H1 (cell line): ENCODE measurements around the gene AASDH. TPM values are rescaled to one million over a fixed set of nuclear protein-coding genes. Genes with fewer than 3 reads are reported as not detected.

Experiments
- CTCF ChIA-PET: fragments of 300-600 bp; sonication (Branson Sonifier 250); formaldehyde crosslinking; loops from one replicate; lab custom pipeline; 2021; ENCODE audit not compliant: partially characterized antibody; lab: Charles Lee
- POLR2A ChIA-PET: fragments of 300-600 bp; sonication (Branson Sonifier 250); formaldehyde crosslinking; loops from one replicate; lab custom pipeline; 2021; ENCODE audit warnings: inconsistent platforms; ENCODE audit not compliant: partially characterized antibody; lab: Charles Lee
- DNase-seq, 2 experiments: peaks; one replicate each; pipeline versions ENCODE4 v3.0.0 to v3.0.0-alpha.2; 2010 to 2022; ENCODE audit warnings: low spot score in 2 of 2, low read depth in 1 of 2, mixed read lengths in 1 of 2
- FAIRE-seq: peaks from 2 replicates; lab custom pipeline; 2011; peaks lifted over from hg19 to GRCh38; lab: Jason Lieb, UNC
- H2AFZ ChIP-seq: 2 replicates; pipeline ENCODE4 v1.8.1; 2012; ENCODE audit warnings: low read length, inconsistent platforms
- H2AK5ac ChIP-seq: 2 replicates; pipeline ENCODE4 v1.6.1; 2013; ENCODE audit warnings: low read depth, low read length
- H2BK120ac ChIP-seq: replicated peaks from 2 replicates; pipeline ENCODE3; 2013; ENCODE audit warnings: low read depth, low read length, inconsistent platforms
- H2BK12ac ChIP-seq: 2 replicates; pipeline ENCODE4 v1.6.1; 2013; ENCODE audit warnings: low read depth, low read length
- H2BK15ac ChIP-seq: 2 replicates; pipeline ENCODE4 v1.6.1; 2013; ENCODE audit warnings: low read length
- H2BK20ac ChIP-seq: 2 replicates; pipeline ENCODE4 v1.6.1; 2013; ENCODE audit warnings: low read length
- H2BK5ac ChIP-seq: 2 replicates; pipeline ENCODE4 v1.6.1; 2013; ENCODE audit warnings: low read depth, low read length
- H3K14ac ChIP-seq: 2 replicates; pipeline ENCODE4 v1.6.1; 2013; ENCODE audit warnings: inconsistent platforms; ENCODE audit not compliant: insufficient read length
- H3K18ac ChIP-seq: 2 replicates; pipeline ENCODE4 v1.6.1; 2013; ENCODE audit warnings: low read length; ENCODE audit errors: extremely low read depth
- H3K23ac ChIP-seq: 2 replicates; pipeline ENCODE4 v1.6.1; 2013; ENCODE audit warnings: inconsistent platforms; ENCODE audit not compliant: insufficient read length
- H3K23me2 ChIP-seq: 2 replicates; pipeline ENCODE4 v1.6.1; 2013; ENCODE audit warnings: low read depth, low read length
- H3K27ac ChIP-seq: 2 replicates; pipeline ENCODE4 v1.6.1; 2011; ENCODE audit warnings: low read depth, low read length, inconsistent platforms
- H3K27me3 ChIP-seq, 4 experiments: replicated peaks in 1 of 4; 1 replicate in 1 of 4; 2 replicates in 3 of 4; pipeline versions ENCODE4 v1.6.1 to v1.8.1; 2011 to 2013; ENCODE audit warnings: low read length in 3 of 4, mild to moderate bottlenecking in 3 of 4, inconsistent platforms in 2 of 4, mixed read lengths in 2 of 4, moderate library complexity in 1 of 4; ENCODE audit not compliant: control insufficient read depth in 3 of 4, insufficient read depth in 3 of 4; ENCODE audit errors: extremely low read depth in 1 of 4
- H3K36me3 ChIP-seq, 4 experiments: 2 replicates each; pipeline versions ENCODE4 v1.6.1 to v1.8.1; 2011 to 2013; ENCODE audit warnings: mild to moderate bottlenecking in 4 of 4, low read length in 3 of 4, moderate library complexity in 2 of 4, control low read depth in 1 of 4, inconsistent platforms in 1 of 4; ENCODE audit not compliant: insufficient read depth in 4 of 4, control insufficient read depth in 2 of 4
- H3K4ac ChIP-seq: replicated peaks from 2 replicates; pipeline ENCODE3; 2013; ENCODE audit warnings: low read length, low read depth, mixed read lengths, inconsistent platforms; ENCODE audit not compliant: insufficient read length
- H3K4me1 ChIP-seq, 4 experiments: replicated peaks in 1 of 4; 1 replicate in 1 of 4; 2 replicates in 3 of 4; pipeline versions ENCODE4 v1.6.1 to v1.8.1; 2011 to 2013; ENCODE audit warnings: low read length in 3 of 4, inconsistent platforms in 2 of 4, mixed read lengths in 1 of 4; ENCODE audit not compliant: insufficient read depth in 4 of 4, control insufficient read depth in 3 of 4
- H3K4me2 ChIP-seq, 2 experiments: 2 replicates each; pipeline versions ENCODE4 v1.6.1 to v1.8.1; 2011 to 2013; ENCODE audit warnings: low read depth in 2 of 2, low read length in 2 of 2, control low read depth in 1 of 2, inconsistent platforms in 1 of 2, mild to moderate bottlenecking in 1 of 2; ENCODE audit not compliant: insufficient read depth in 1 of 2
- H3K4me3 ChIP-seq, 4 experiments: fragments of 200-600, 300-600 bp in 1 of 4; sonication (generic), shearing (Covaris generic), sonication (Bioruptor Twin) in 1 of 4; 2 replicates each; pipeline versions ENCODE4 v1.5.1 to v1.8.1; 2011 to 2016; ENCODE audit warnings: low read length in 4 of 4, low read depth in 3 of 4, control low read depth in 2 of 4, inconsistent platforms in 2 of 4, mild to moderate bottlenecking in 2 of 4, mixed read lengths in 1 of 4, moderate library complexity in 1 of 4; ENCODE audit not compliant: insufficient read depth in 2 of 4; ENCODE audit errors: extremely low read depth in 1 of 4
- H3K56ac ChIP-seq: replicated peaks from 2 replicates; pipeline ENCODE3; 2013; ENCODE audit warnings: low read depth, mild to moderate bottlenecking, mixed read lengths, low read length, inconsistent platforms; ENCODE audit not compliant: insufficient read length
- H3K79me1 ChIP-seq: 2 replicates; pipeline ENCODE4 v1.6.1; 2013; ENCODE audit warnings: low read depth, low read length, control low read depth
- H3K79me2 ChIP-seq, 2 experiments: 2 replicates each; pipeline versions ENCODE4 v1.6.1 to v1.8.1; 2012 to 2013; ENCODE audit warnings: low read length in 2 of 2, mild to moderate bottlenecking in 2 of 2, inconsistent platforms in 1 of 2; ENCODE audit not compliant: insufficient read depth in 2 of 2, control insufficient read depth in 1 of 2
- H3K9ac ChIP-seq, 4 experiments: replicated peaks in 1 of 4; 1 replicate in 1 of 4; 2 replicates in 3 of 4; pipeline versions ENCODE4 v1.6.1 to v1.8.1; 2011 to 2013; ENCODE audit warnings: low read depth in 3 of 4, low read length in 3 of 4, control low read depth in 2 of 4, mild to moderate bottlenecking in 2 of 4, moderate library complexity in 2 of 4, inconsistent platforms in 1 of 4; ENCODE audit errors: extremely low read depth in 1 of 4
- H3K9me3 ChIP-seq, 2 experiments: 2 replicates each; pipeline versions ENCODE4 v1.6.1 to v1.8.1; 2012 to 2013; ENCODE audit warnings: mild to moderate bottlenecking in 2 of 2, moderate library complexity in 2 of 2, control low read depth in 1 of 2, inconsistent platforms in 1 of 2, low read depth in 1 of 2, low read length in 1 of 2, mixed read lengths in 1 of 2; ENCODE audit not compliant: insufficient read depth in 2 of 2
- H4K20me1 ChIP-seq, 2 experiments: replicated peaks in 1 of 2; 2 replicates each; pipeline versions ENCODE3 to v1.8.1; 2011 to 2013; ENCODE audit warnings: inconsistent platforms in 2 of 2, low read length in 2 of 2, mild to moderate bottlenecking in 1 of 2; ENCODE audit not compliant: insufficient read depth in 2 of 2, control insufficient read depth in 1 of 2
- H4K5ac ChIP-seq: 2 replicates; pipeline ENCODE4 v1.6.1; 2013; ENCODE audit warnings: low read length, low read depth, mixed read lengths, inconsistent platforms; ENCODE audit not compliant: insufficient read length
- H4K8ac ChIP-seq: 2 replicates; pipeline ENCODE4 v1.8.0; 2013; ENCODE audit warnings: mild to moderate bottlenecking, moderate library complexity, low read length, inconsistent platforms; ENCODE audit not compliant: insufficient read depth; ENCODE audit errors: extremely low read depth
- H4K91ac ChIP-seq: replicated peaks from 2 replicates; pipeline ENCODE3; 2013; ENCODE audit warnings: low read length, mixed read lengths, inconsistent platforms; ENCODE audit not compliant: insufficient read length
- SUZ12 ChIP-seq: fragments of 200-600 bp; sonication (generic); IDR thresholded peaks from 2 replicates; pipeline ENCODE4 v1.6.1; 2012; ENCODE audit warnings: mild to moderate bottlenecking, inconsistent platforms, low read length, moderate library complexity, mixed read lengths
- WGBS, 2 experiments: shearing (Covaris generic) in 1 of 2; methylation state at CpG; one replicate each; pipeline versions ENCODE4 v1.1.6 to v1.1.7; 2013 to 2015; ENCODE audit warnings: low lambda C conversion rate in 2 of 2, mixed read lengths in 2 of 2, inconsistent platforms in 1 of 2, low coverage in 1 of 2, missing lambda C conversion rate in 1 of 2; ENCODE audit not compliant: insufficient replicate concordance in 2 of 2, insufficient coverage in 1 of 2, insufficient read length in 1 of 2; ENCODE audit errors: extremely low coverage in 1 of 2, missing lambda C conversion rate in 1 of 2; 5-methylcytosine and 5-hydroxymethylcytosine counted together
- polyA plus RNA-seq, 7 experiments: library from polyadenylated mRNA; depleted of rRNA in 3 of 7; stranded (reverse) in 5 of 7; unstranded in 2 of 7; fragments of >200 nt in 5 of 7; fragments of 200-250 nt in 2 of 7; gene quantifications; 1 replicate in 5 of 7; 2 replicates in 1 of 7; 4 replicates in 1 of 7; pipeline versions ENCODE4 v1.2.1 to v1.2.3, GENCODE V29; 2011 to 2013; ENCODE audit warnings: missing spikeins in 2 of 7, mixed read lengths in 2 of 7
- total RNA-seq: library from RNA; stranded (reverse); fragmentation: NEBNext Ultra II Directional; extraction: Animal tissue kit (Norgen Biotek cat#: 25700); gene quantifications from 2 replicates; pipeline ENCODE4 v1.2.1, GENCODE V29; 2021

AASDH gene
- total and polyA plus RNA-seq, 2 of the 8 experiments (the other 6 are each of a cell fraction or from before 2014, with no cell fraction given), result 8.0 to 10.9 TPM

- H3K4me1 ChIP-seq, result peaks cover 0 to 5% (median 0%) of the 10 kb centered on the region in 4 experiments; a peak in 1 of 7 replicates
- CTCF ChIA-PET, result no interaction called here
- H3K18ac ChIP-seq, result no peak overlapping the region
- H3K4me3 ChIP-seq, result no peak overlapping the region
- H2BK20ac ChIP-seq, result no peak overlapping the region
- no peak overlapping the region for H3K23ac ChIP-seq
- no peak overlapping the region for H3K9ac ChIP-seq
- H2BK15ac ChIP-seq, result no peak overlapping the region
- H3K79me1 ChIP-seq, result no peaks in the 10 kb centered on the region
- H4K91ac ChIP-seq, result no peak overlapping the region
- 83 to 100% methylated on average over 1 to 2 of the region's 2 CpGs for WGBS, 2 experiments
- FAIRE-seq (no peak), DNase-seq (no peak)
- no peak overlapping the region for H3K4me2 ChIP-seq
- no peak overlapping the region for H3K4ac ChIP-seq
- H3K79me2 ChIP-seq, result no peaks in the 10 kb centered on the region
- no peak overlapping the region for H2AK5ac ChIP-seq
- no peaks in the 10 kb centered on the region for H3K23me2 ChIP-seq
- no peak overlapping the region for H3K56ac ChIP-seq
- peaks cover 0 to 2% (median 0%) of the 10 kb centered on the region in 4 experiments; a peak in 1 of 7 replicates for H3K27me3 ChIP-seq
- H3K14ac ChIP-seq, result no peak overlapping the region
- H4K8ac ChIP-seq, result no peak overlapping the region
- no peak overlapping the region for H2BK12ac ChIP-seq
- H2BK120ac ChIP-seq, result no peak overlapping the region
- H2BK5ac ChIP-seq, result no peak overlapping the region
- H4K20me1 ChIP-seq, result no peaks in the 10 kb centered on the region
- no peak overlapping the region for H3K27ac ChIP-seq
- no peak overlapping the region for H2AFZ ChIP-seq
- H3K36me3 ChIP-seq, result peaks cover 0 to 5% (median 0%) of the 10 kb centered on the region in 4 experiments; a peak in 2 of 8 replicates
- no peaks in the 10 kb centered on the region for H3K9me3 ChIP-seq
- POLR2A ChIA-PET, result no interaction called here
- no peak for TF ChIP-seq SUZ12
- H4K5ac ChIP-seq, result no peak overlapping the region
These were observed 83.4 kb downstream of the AASDH start for GRCh38 chr4:56303921-56304320.
